Astrocyte of the cerebellum (primary cell): ENCODE measurements around the gene APBB1IP.
"Not testable (repeated sequence)": the region's sequence is repeated elsewhere in the genome, so short reads cannot be mapped to it uniquely, and the experiment has no call there.

Experiments
- DNase-seq: peaks from one replicate; pipeline ENCODE4 v3.0.0-alpha.2; 2011; ENCODE audit warnings: low read depth
- H3K4me3 ChIP-seq: 2 replicates; pipeline ENCODE4 v1.5.1; 2011; ENCODE audit warnings: mild to moderate bottlenecking, low read depth, low read length, moderate library complexity
- CTCF ChIP-seq: IDR thresholded peaks from 2 replicates; pipeline ENCODE4 v1.5.1; 2012; ENCODE audit warnings: low read length, low read depth, moderate library complexity, mild to moderate bottlenecking; ENCODE audit errors: missing control alignments
- in situ Hi-C: cut with HindIII; loops from 2 replicates; pipeline ENCODE4 v1.10.0; 2017; ENCODE audit warnings: low sequenced_read_pairs

Gene APBB1IP

GRCh38 chr10:26503911-26504310, 65.8 kb downstream of the APBB1IP start:
- no peak for DNase-seq

DNA sequence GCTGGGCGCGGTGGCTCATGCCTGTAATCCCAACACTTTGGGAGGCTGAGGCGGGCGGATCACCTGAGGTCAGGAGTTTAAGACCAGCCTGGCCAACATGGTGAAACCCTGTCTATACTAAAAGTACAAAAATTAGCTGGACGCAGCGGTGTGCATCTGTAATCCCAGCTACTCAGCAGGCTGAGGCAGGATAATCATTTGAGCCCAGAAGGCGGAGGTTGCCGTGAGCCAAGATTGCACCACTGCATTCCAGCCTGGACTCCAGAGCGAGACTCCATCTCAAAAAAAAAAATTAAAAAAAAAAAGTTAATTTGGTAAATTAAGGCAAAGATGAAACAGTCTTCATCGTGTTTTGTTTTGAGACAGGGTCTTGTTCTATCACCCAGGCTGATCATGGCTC, 66.3 kb downstream of the APBB1IP start:
- in situ Hi-C loops, H3K4me3 ChIP-seq, DNase-seq: not testable (repeated sequence)

More at GRCh38 chr10:26503911-26504310, 65.8 kb downstream of the APBB1IP start:
- no peak for TF ChIP-seq CTCF
- in situ Hi-C loops = no loop called here
- H3K4me3 ChIP-seq = no peak overlapping the region

- H3K4me3 ChIP-seq = no peak overlapping the region
- in situ Hi-C loops = no loop called here
- DNase-seq = no peak
- TF ChIP-seq CTCF = no peak
Observed at GRCh38 chr10:26505491-26505890, 67.3 kb downstream of the APBB1IP start.

DNA sequence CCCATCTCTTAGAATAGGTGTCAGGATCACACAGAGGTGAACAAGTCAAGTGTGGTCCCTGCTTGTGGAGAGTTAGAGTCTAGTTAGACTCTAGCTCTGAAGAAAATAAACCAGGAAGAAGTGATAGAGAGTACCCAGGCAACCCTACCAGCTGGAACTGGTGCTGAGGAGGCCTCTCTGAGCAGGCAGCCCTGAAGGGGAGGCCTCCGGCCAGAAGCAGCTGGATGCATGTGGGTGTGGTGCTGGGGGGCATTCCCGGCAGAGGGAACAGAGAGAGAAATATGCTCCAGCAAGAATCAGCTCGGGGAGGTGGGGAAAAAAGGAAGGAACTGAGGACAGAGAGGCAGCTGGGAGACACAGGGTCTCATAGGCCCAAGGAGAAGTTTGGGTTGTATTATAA, 68.6 kb downstream of the APBB1IP start:
- DNase-seq = no peak
- no peak for TF ChIP-seq CTCF
- in situ Hi-C loops = no loop called here
- H3K4me3 ChIP-seq = no peak overlapping the region

DNA sequence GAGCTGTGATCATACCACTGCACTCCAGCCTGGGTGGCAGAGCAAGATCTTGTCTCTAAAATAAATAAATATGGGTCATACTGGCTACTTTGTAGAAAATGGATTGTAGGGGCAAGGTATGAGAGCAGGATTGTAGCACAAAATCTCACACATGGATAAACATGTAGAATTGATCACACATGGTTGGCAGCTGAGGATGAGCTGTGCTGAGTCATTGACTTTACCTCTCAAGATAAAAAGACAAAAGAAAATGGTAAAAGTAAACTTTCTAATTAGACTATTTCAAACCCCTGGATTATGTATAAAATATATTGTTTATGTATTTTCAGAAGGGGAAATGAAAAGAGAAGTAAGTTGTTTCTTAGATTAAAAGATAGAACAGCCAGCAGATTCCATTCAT, 69.3 kb downstream of the APBB1IP start:
- in situ Hi-C loops = no loop called here
- no peak for DNase-seq
- no peak overlapping the region for H3K4me3 ChIP-seq
- TF ChIP-seq CTCF = no peak

DNA sequence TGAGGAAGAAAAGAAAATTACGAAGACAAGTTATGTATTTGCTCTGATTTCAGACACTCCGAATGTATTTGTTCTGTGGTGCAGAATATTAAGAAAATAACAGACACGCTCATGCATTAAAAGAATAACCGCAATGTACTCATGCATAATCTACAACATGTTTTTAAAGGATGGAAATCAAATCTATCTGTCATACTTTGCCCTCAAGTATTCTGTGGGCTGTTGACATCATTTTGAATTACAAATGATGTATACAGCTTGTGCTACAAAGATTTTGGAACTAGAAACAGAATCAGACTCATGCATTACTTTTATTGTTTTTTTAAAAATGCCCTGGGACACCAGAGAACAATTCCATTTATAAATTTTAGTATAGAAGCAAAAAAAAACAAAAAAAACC, 69.9 kb downstream of the APBB1IP start:
- H3K4me3 ChIP-seq = no peak overlapping the region
- in situ Hi-C loops = no loop called here
- no peak for TF ChIP-seq CTCF
- DNase-seq = no peak

- no peak for TF ChIP-seq CTCF
- H3K4me3 ChIP-seq = no peak overlapping the region
- in situ Hi-C loops = no loop called here
- no peak for DNase-seq
Observed at GRCh38 chr10:26509307-26509706, 71.2 kb downstream of the APBB1IP start.
